Peyer's patch (tissue), 4 donors: Measurements from ENCODE around the gene ZNF407. TPM values are rescaled to one million over a fixed set of nuclear protein-coding genes. Genes with fewer than 3 reads are reported as not detected.
A peak's percentile ranks its signal among the peaks of the same experiment; 100 is the strongest.

Experiments used
- DNase-seq, 3 donors: peaks; one replicate each; pipeline ENCODE4 v3.0.0-alpha.2; 2017 to 2019
- H3K27ac ChIP-seq, 4 donors: fragments of 200-600 bp; sonication (generic); one replicate each; pipeline ENCODE4 v1.5.1; 2016 to 2019
- H3K27me3 ChIP-seq, 2 donors: fragments of 200-600 bp; sonication (generic); one replicate each; pipeline ENCODE4 v1.5.1; 2019
- H3K36me3 ChIP-seq, 3 donors: fragments of 200-600 bp; sonication (generic); one replicate each; pipeline ENCODE4 v1.5.1; 2016 to 2019
- H3K4me1 ChIP-seq, 4 donors: fragments of 200-600 bp; sonication (generic); one replicate each; pipeline ENCODE4 v1.5.1; 2016 to 2019
- H3K4me3 ChIP-seq, 4 donors: fragments of 200-600 bp; sonication (generic); 1 replicate in 3 of 4; 2 replicates in 1 of 4; pipeline ENCODE4 v1.5.1; 2016 to 2019; ENCODE audit warnings: mild to moderate bottlenecking in 1 of 4
- H3K9me3 ChIP-seq, 4 donors: fragments of 200-600 bp; sonication (generic); one replicate each; pipeline ENCODE4 v1.5.1; 2016 to 2019; ENCODE audit warnings: mild to moderate bottlenecking in 1 of 4
- POLR2A ChIP-seq, 2 donors: fragments of 450-650 bp; IDR thresholded peaks; one replicate each; pipeline ENCODE4 v1.5.1; 2017; ENCODE audit warnings: antibody characterized with exemption in 2 of 2, mild to moderate bottlenecking in 2 of 2, moderate library complexity in 2 of 2
- total RNA-seq, 4 donors: library from RNA; depleted of rRNA; stranded (reverse); fragments of >200 nt; gene quantifications; one replicate each; pipeline ENCODE4 v1.1.0, GENCODE V29; 2016
- TF ChIP-seq, protein P1 (sequence below), 6 experiments: fragments of 450-650 bp in 4 of 6; fragments of 200-600 bp in 2 of 6; sonication (generic) in 1 of 6; IDR thresholded peaks; one replicate each; pipeline ENCODE4 v1.5.1; 2017 to 2019; ENCODE audit warnings: antibody characterized with exemption in 6 of 6, mild to moderate bottlenecking in 3 of 6, moderate library complexity in 1 of 6

ZNF407 gene
- total RNA-seq, 4 donors from 2014 or later, result 24.0 to 54.5 (median 32.3) TPM

DNA sequence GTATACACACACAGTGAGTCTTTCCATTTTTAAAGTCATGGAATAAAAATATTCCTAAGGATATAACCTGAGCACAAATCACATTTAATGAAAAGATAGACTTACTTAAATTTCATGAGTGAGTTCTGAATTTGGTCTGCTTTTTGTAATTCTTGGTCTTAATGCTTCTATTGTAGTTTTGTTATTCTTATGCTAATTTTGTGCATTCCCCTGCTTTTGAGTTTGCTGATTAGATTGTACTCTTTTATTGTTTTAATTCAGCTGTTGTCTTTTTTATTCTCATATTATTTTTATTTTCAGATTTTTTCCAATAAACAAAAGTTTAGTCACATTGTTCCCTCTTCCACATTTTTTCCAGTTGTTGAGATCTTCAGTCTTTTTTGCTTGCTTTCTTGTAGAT, 202.4 kb downstream of the ZNF407 start:
- Histone ChIP-seq H3K27me3 (no peaks in the 10 kb centered on the region), H3K4me3 (no peak overlapping the region), H3K4me1 (peaks cover 0 to 12% (median 0%) of the 10 kb centered on the region in 4 donors), H3K36me3 (no peaks in the 10 kb centered on the region), H3K27ac (no peak overlapping the region), H3K9me3 (no peaks in the 10 kb centered on the region)
- TF ChIP-seq, protein P1, sequence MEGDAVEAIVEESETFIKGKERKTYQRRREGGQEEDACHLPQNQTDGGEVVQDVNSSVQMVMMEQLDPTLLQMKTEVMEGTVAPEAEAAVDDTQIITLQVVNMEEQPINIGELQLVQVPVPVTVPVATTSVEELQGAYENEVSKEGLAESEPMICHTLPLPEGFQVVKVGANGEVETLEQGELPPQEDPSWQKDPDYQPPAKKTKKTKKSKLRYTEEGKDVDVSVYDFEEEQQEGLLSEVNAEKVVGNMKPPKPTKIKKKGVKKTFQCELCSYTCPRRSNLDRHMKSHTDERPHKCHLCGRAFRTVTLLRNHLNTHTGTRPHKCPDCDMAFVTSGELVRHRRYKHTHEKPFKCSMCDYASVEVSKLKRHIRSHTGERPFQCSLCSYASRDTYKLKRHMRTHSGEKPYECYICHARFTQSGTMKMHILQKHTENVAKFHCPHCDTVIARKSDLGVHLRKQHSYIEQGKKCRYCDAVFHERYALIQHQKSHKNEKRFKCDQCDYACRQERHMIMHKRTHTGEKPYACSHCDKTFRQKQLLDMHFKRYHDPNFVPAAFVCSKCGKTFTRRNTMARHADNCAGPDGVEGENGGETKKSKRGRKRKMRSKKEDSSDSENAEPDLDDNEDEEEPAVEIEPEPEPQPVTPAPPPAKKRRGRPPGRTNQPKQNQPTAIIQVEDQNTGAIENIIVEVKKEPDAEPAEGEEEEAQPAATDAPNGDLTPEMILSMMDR (IDR thresholded peaks at IDR 0.05), result no peak
- TF ChIP-seq POLR2A (IDR thresholded peaks at IDR 0.05), result no peak
- no peak for DNase-seq

DNA sequence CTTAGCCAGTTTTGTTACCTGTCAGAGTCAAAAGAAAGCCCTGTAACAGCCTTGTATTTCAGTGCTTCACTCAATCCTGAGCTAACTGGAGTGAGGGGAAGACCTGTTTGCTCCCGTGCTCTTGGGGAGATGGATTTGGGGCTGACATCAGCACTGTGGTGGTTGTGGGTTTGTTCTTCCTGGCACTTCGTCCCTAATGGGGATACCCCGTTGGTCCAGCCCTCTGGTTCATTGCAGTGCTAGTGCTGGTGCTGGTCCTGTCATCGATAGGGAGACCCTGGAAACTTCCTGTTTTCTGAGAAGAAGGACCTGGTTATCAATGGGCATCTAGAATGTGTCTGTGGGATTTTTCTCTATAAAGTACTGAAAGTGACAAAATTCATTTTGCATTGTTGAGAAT, 205.4 kb downstream of the ZNF407 start:
- H3K4me1 ChIP-seq, result peaks cover 0 to 11% (median 0%) of the 10 kb centered on the region in 4 donors
- H3K9me3 ChIP-seq, result no peaks in the 10 kb centered on the region
- TF ChIP-seq POLR2A (IDR thresholded peaks at IDR 0.05), result no peak
- TF ChIP-seq, protein P1 (IDR thresholded peaks at IDR 0.05), result no peak
- H3K27ac ChIP-seq, result no peak overlapping the region
- no peaks in the 10 kb centered on the region for H3K36me3 ChIP-seq
- no peak overlapping the region for H3K4me3 ChIP-seq
- no peaks in the 10 kb centered on the region for H3K27me3 ChIP-seq
- DNase-seq, result no peak

DNA sequence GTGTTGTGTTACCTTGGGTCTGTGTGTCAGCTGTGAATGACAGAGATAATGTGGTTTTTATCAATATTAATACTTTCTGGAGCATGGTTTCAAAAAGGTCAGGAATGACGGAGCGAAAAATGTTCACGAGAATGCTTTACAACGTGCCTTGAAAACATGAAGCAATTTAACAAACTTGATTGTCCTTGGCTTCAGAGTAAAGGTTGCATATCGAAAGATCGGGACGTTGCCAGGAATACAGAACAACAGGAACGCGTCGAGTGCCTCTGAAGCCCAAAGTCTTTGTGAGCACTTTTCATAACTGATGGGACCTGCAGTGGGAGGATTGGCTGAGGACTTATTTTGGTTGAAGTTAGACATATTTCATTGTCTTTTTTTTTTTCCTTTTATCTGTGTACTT, 206.1 kb downstream of the ZNF407 start:
- no peak overlapping the region for H3K27ac ChIP-seq

DNA sequence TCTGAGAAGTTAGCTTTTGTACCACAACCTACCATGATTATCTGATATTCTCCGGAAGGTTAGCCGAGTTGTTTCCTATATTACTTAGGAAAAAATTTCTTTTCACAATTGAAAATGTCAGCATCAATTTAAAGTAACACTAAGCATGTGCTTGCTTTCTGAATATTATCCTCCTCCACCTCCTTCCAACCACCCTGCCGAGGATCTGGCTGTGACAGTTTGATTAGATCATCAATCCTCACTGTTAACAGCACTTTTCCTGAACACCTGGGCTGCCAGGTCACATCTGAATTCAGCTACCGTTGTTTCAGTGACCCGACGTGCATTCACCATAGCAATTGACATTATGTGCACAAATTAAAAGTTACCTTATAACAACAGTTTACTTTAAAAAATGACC, 207.0 kb downstream of the ZNF407 start:
- no peaks in the 10 kb centered on the region for H3K27me3 ChIP-seq
- TF ChIP-seq, protein P1 (IDR thresholded peaks at IDR 0.05), result no peak
- no peak for TF ChIP-seq POLR2A (IDR thresholded peaks at IDR 0.05)
- DNase-seq, result no peak

More for the DNA sequence above, 206.1 kb downstream of the ZNF407 start:
- Histone ChIP-seq H3K4me1 (peaks cover 0 to 11% (median 0%) of the 10 kb centered on the region in 4 donors), H3K4me3 (no peak overlapping the region), H3K9me3 (no peaks in the 10 kb centered on the region), H3K27me3 (no peaks in the 10 kb centered on the region), H3K36me3 (no peaks in the 10 kb centered on the region)
- no peak for DNase-seq
- TF ChIP-seq POLR2A (IDR thresholded peaks at IDR 0.05), result no peak
- TF ChIP-seq, protein P1 (IDR thresholded peaks at IDR 0.05), result no peak

DNA sequence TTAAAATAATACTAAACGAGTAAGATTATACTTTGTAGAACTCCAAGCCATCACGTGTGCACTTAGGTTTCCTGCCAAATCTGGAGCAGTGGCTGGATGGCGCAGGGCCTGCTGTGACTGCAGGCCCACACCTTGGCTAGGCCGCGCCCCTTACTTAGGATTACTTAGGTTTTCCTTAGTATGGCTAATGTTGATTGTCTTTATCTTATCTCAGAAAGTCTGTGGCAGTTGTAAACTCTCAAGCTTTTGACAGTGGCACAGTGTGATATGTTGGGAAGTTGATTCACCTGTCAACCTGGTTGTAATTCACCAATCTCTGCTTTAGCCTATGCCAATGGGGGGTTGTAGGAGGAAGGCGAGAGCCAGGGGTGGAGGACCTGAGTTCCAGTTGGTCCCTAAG, 208.4 kb downstream of the ZNF407 start:
- Histone ChIP-seq H3K27me3 (no peaks in the 10 kb centered on the region), H3K4me3 (no peak overlapping the region), H3K27ac (no peak overlapping the region), H3K36me3 (no peaks in the 10 kb centered on the region), H3K4me1 (peaks cover 0 to 11% (median 0%) of the 10 kb centered on the region in 4 donors), H3K9me3 (no peaks in the 10 kb centered on the region)
- peak in 2 of 3 donors; percentile 56 to 57 for DNase-seq
- TF ChIP-seq, protein P1 (IDR thresholded peaks at IDR 0.05), result no peak
- TF ChIP-seq POLR2A (IDR thresholded peaks at IDR 0.05), result no peak

More for the DNA sequence above, 207.0 kb downstream of the ZNF407 start:
- no peak overlapping the region for H3K4me3 ChIP-seq
- H3K9me3 ChIP-seq, result no peaks in the 10 kb centered on the region
- no peaks in the 10 kb centered on the region for H3K36me3 ChIP-seq
- H3K27ac ChIP-seq, result no peak overlapping the region
- peaks cover 0 to 11% (median 0%) of the 10 kb centered on the region in 4 donors for H3K4me1 ChIP-seq
